ENCODE measurements around the gene HELZ.

- no peak for TF ChIP-seq EP300 (IDR thresholded peaks at IDR 0.05; ENCODE audit: borderline replicate concordance in 1 of 2, low read depth in 1 of 2, low read length in 1 of 2)
- TF ChIP-seq, protein P1, sequence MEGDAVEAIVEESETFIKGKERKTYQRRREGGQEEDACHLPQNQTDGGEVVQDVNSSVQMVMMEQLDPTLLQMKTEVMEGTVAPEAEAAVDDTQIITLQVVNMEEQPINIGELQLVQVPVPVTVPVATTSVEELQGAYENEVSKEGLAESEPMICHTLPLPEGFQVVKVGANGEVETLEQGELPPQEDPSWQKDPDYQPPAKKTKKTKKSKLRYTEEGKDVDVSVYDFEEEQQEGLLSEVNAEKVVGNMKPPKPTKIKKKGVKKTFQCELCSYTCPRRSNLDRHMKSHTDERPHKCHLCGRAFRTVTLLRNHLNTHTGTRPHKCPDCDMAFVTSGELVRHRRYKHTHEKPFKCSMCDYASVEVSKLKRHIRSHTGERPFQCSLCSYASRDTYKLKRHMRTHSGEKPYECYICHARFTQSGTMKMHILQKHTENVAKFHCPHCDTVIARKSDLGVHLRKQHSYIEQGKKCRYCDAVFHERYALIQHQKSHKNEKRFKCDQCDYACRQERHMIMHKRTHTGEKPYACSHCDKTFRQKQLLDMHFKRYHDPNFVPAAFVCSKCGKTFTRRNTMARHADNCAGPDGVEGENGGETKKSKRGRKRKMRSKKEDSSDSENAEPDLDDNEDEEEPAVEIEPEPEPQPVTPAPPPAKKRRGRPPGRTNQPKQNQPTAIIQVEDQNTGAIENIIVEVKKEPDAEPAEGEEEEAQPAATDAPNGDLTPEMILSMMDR (IDR thresholded peaks at IDR 0.05): no peak
- TF ChIP-seq, protein P2, sequence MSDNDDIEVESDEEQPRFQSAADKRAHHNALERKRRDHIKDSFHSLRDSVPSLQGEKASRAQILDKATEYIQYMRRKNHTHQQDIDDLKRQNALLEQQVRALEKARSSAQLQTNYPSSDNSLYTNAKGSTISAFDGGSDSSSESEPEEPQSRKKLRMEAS (IDR thresholded peaks at IDR 0.05; ENCODE audit: low read depth): no peak
- TF ChIP-seq EZH2phosphoT487 (IDR thresholded peaks at IDR 0.05; ENCODE audit: borderline replicate concordance, low read depth): no peak
- TF ChIP-seq RFX5 (IDR thresholded peaks at IDR 0.05; ENCODE audit: low read length): no peak
- TF ChIP-seq TCF12 (IDR thresholded peaks at IDR 0.05): no peak
- TF ChIP-seq, protein P3, sequence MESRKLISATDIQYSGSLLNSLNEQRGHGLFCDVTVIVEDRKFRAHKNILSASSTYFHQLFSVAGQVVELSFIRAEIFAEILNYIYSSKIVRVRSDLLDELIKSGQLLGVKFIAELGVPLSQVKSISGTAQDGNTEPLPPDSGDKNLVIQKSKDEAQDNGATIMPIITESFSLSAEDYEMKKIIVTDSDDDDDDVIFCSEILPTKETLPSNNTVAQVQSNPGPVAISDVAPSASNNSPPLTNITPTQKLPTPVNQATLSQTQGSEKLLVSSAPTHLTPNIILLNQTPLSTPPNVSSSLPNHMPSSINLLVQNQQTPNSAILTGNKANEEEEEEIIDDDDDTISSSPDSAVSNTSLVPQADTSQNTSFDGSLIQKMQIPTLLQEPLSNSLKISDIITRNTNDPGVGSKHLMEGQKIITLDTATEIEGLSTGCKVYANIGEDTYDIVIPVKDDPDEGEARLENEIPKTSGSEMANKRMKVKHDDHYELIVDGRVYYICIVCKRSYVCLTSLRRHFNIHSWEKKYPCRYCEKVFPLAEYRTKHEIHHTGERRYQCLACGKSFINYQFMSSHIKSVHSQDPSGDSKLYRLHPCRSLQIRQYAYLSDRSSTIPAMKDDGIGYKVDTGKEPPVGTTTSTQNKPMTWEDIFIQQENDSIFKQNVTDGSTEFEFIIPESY (IDR thresholded peaks at IDR 0.05; ENCODE audit: borderline replicate concordance, low read depth): no peak
- TF ChIP-seq TEAD4 (IDR thresholded peaks at IDR 0.05; ENCODE audit: borderline replicate concordance, insufficient read depth): no peak
- no peak for TF ChIP-seq POLR2AphosphoS5 (IDR thresholded peaks at IDR 0.05; ENCODE audit: low read depth, low read length)
- no peak for TF ChIP-seq RAD21 (IDR thresholded peaks at IDR 0.05; ENCODE audit: low read length)
- TF ChIP-seq YY1 (IDR thresholded peaks at IDR 0.05; ENCODE audit: low read depth): no peak
- no peak for TF ChIP-seq JUND (IDR thresholded peaks at IDR 0.05)
- TF ChIP-seq, protein P4, sequence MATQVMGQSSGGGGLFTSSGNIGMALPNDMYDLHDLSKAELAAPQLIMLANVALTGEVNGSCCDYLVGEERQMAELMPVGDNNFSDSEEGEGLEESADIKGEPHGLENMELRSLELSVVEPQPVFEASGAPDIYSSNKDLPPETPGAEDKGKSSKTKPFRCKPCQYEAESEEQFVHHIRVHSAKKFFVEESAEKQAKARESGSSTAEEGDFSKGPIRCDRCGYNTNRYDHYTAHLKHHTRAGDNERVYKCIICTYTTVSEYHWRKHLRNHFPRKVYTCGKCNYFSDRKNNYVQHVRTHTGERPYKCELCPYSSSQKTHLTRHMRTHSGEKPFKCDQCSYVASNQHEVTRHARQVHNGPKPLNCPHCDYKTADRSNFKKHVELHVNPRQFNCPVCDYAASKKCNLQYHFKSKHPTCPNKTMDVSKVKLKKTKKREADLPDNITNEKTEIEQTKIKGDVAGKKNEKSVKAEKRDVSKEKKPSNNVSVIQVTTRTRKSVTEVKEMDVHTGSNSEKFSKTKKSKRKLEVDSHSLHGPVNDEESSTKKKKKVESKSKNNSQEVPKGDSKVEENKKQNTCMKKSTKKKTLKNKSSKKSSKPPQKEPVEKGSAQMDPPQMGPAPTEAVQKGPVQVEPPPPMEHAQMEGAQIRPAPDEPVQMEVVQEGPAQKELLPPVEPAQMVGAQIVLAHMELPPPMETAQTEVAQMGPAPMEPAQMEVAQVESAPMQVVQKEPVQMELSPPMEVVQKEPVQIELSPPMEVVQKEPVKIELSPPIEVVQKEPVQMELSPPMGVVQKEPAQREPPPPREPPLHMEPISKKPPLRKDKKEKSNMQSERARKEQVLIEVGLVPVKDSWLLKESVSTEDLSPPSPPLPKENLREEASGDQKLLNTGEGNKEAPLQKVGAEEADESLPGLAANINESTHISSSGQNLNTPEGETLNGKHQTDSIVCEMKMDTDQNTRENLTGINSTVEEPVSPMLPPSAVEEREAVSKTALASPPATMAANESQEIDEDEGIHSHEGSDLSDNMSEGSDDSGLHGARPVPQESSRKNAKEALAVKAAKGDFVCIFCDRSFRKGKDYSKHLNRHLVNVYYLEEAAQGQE (IDR thresholded peaks at IDR 0.05; ENCODE audit: low read depth, low read length): no peak
- TF ChIP-seq SMC3 (IDR thresholded peaks at IDR 0.05; ENCODE audit: low read depth, low read length): no peak
Observed at GRCh38 chr17:67063141-67063540, 181.9 kb downstream of the HELZ start.
